Measurements from ENCODE around the gene RYR3.

DNA sequence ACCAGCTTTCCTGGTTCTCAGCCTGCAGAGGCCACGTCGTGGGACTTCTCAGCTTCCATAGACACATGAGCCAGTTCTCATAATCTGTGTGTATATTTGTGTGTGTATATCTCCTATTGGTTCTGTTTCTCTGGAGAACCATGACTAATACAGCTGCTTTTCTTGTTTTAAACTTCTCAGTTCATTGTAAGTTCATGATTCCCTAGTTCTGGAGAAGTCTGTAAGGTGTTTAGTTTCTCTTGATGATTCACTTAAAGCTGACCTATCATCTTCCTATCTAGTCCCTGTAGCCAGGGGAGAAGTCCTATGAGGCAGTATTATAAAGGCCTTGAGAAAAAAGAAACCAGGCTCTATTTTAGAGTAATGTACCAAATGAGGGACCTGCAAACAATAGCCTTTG lies 147.7 kb downstream of the RYR3 start:
- TF ChIP-seq, protein P1, sequence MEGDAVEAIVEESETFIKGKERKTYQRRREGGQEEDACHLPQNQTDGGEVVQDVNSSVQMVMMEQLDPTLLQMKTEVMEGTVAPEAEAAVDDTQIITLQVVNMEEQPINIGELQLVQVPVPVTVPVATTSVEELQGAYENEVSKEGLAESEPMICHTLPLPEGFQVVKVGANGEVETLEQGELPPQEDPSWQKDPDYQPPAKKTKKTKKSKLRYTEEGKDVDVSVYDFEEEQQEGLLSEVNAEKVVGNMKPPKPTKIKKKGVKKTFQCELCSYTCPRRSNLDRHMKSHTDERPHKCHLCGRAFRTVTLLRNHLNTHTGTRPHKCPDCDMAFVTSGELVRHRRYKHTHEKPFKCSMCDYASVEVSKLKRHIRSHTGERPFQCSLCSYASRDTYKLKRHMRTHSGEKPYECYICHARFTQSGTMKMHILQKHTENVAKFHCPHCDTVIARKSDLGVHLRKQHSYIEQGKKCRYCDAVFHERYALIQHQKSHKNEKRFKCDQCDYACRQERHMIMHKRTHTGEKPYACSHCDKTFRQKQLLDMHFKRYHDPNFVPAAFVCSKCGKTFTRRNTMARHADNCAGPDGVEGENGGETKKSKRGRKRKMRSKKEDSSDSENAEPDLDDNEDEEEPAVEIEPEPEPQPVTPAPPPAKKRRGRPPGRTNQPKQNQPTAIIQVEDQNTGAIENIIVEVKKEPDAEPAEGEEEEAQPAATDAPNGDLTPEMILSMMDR (IDR thresholded peaks at IDR 0.05), result no peak
- no peak for TF ChIP-seq POLR2A (IDR thresholded peaks at IDR 0.05)
